Neural cell (in vitro differentiated cells): ENCODE data around the gene PDGFB. TPM values are rescaled to one million over a fixed set of nuclear protein-coding genes. Genes with fewer than 3 reads are reported as not detected.

ENCODE experiments used
- H2AFZ ChIP-seq: fragments of 200-600, 300-800 bp; sonication (generic), shearing (Covaris generic); 2 replicates; pipeline ENCODE4 v1.6.0; 2014; ENCODE audit warnings: low read depth, mild to moderate bottlenecking, antibody characterized with exemption, low read length, moderate library complexity
- H3F3A ChIP-seq: fragments of 200-600 bp; shearing (Covaris generic); 2 replicates; pipeline ENCODE4 v1.6.1; 2016; ENCODE audit warnings: mild to moderate bottlenecking, moderate library complexity, mixed read lengths, antibody characterized with exemption, low read length; ENCODE audit not compliant: insufficient read depth, poor library complexity, severe bottlenecking
- H3K27ac ChIP-seq: fragments of 200-600, 300-800 bp; sonication (generic), shearing (Covaris generic); 2 replicates; pipeline ENCODE4 v1.5.1; 2014; ENCODE audit warnings: mild to moderate bottlenecking, low read length, moderate library complexity
- H3K27me3 ChIP-seq: fragments of 300-800, 200-600 bp; sonication (generic), shearing (Covaris generic); 2 replicates; pipeline ENCODE4 v1.6.0; 2014; ENCODE audit warnings: mild to moderate bottlenecking, low read depth, low read length, moderate library complexity; ENCODE audit not compliant: insufficient read depth
- H3K36me3 ChIP-seq: fragments of 300-800, 200-600 bp; sonication (generic), shearing (Covaris generic); 2 replicates; pipeline ENCODE4 v1.5.1; 2014; ENCODE audit warnings: mild to moderate bottlenecking, antibody characterized with exemption, low read length, moderate library complexity; ENCODE audit not compliant: insufficient read depth
- H3K4me2 ChIP-seq: fragments of 300-800, 200-600 bp; sonication (generic), shearing (Covaris generic); 2 replicates; pipeline ENCODE4 v1.6.0; 2014; ENCODE audit warnings: mild to moderate bottlenecking, low read length
- H3K4me3 ChIP-seq: fragments of 300-800, 200-600 bp; sonication (generic), shearing (Covaris generic); 2 replicates; pipeline ENCODE4 v1.5.1; 2014; ENCODE audit warnings: mild to moderate bottlenecking, low read length, moderate library complexity
- H3K79me2 ChIP-seq: fragments of 200-600 bp; shearing (Covaris generic); replicated peaks from 2 replicates; pipeline ENCODE4 v1.6.0; 2014; ENCODE audit warnings: mild to moderate bottlenecking, low read length, moderate library complexity; ENCODE audit not compliant: insufficient read depth
- H3K9ac ChIP-seq: fragments of 300-800, 200-600 bp; sonication (generic), shearing (Covaris generic); 2 replicates; pipeline ENCODE4 v1.6.1; 2016; ENCODE audit warnings: mild to moderate bottlenecking, low read length, mixed read lengths
- H3K9me2 ChIP-seq: fragments of 200-600 bp; shearing (Covaris generic); 2 replicates; pipeline ENCODE4 v1.6.1; 2016; ENCODE audit warnings: mild to moderate bottlenecking, low read length, mixed read lengths; ENCODE audit not compliant: insufficient read depth
- H3K9me3 ChIP-seq: fragments of 200-600, 300-800 bp; sonication (generic), shearing (Covaris generic); 2 replicates; pipeline ENCODE4 v1.6.1; 2016; ENCODE audit warnings: mild to moderate bottlenecking, mixed run types, low read length, moderate library complexity, mixed read lengths
- H4K20me1 ChIP-seq: fragments of 200-600 bp; shearing (Covaris generic); 2 replicates; pipeline ENCODE4 v1.6.1; 2016; ENCODE audit warnings: mild to moderate bottlenecking, mixed run types; ENCODE audit not compliant: insufficient read depth
- CTCF ChIP-seq: fragments of 450-650 bp; IDR thresholded peaks from 2 replicates; pipeline ENCODE4 v1.5.1; 2014; ENCODE audit warnings: antibody characterized with exemption, mild to moderate bottlenecking, moderate library complexity; ENCODE audit not compliant: poor library complexity, severe bottlenecking
- EP300 ChIP-seq: fragments of 450-650 bp; conservative IDR thresholded peaks from 2 replicates; pipeline ENCODE4 v1.6.1; 2014; ENCODE audit warnings: antibody characterized with exemption, mild to moderate bottlenecking, moderate library complexity; ENCODE audit not compliant: poor library complexity, severe bottlenecking
- EZH2 ChIP-seq: fragments of 200-600, 300-800 bp; shearing (Covaris generic), sonication (generic); IDR thresholded peaks from 2 replicates; pipeline ENCODE4 v1.6.1; 2014; ENCODE audit warnings: antibody characterized with exemption, low read length, borderline replicate concordance, mild to moderate bottlenecking; ENCODE audit not compliant: insufficient read depth, poor library complexity, severe bottlenecking
- MXI1 ChIP-seq: fragments of 450-650 bp; conservative IDR thresholded peaks from 2 replicates; pipeline ENCODE4 v1.6.1; 2014; ENCODE audit warnings: antibody characterized with exemption, mild to moderate bottlenecking; ENCODE audit not compliant: poor library complexity, severe bottlenecking
- POLR2AphosphoS5 ChIP-seq: IDR thresholded peaks from 2 replicates; pipeline ENCODE4 v1.6.1; 2012
- RAD21 ChIP-seq: fragments of 450-650 bp; conservative IDR thresholded peaks from 2 replicates; pipeline ENCODE4 v1.6.1; 2014; ENCODE audit warnings: antibody characterized with exemption, mild to moderate bottlenecking, moderate library complexity
- REST ChIP-seq: IDR thresholded peaks from 2 replicates; pipeline ENCODE4 v1.6.1; 2012; ENCODE audit warnings: borderline replicate concordance
- SMC3 ChIP-seq: fragments of 450-650 bp; conservative IDR thresholded peaks from 2 replicates; pipeline ENCODE4 v1.6.1; 2014; ENCODE audit warnings: antibody characterized with exemption, mild to moderate bottlenecking, moderate library complexity; ENCODE audit not compliant: poor library complexity
- TAF1 ChIP-seq: IDR thresholded peaks from 2 replicates; pipeline ENCODE4 v1.6.1; 2012; ENCODE audit warnings: low read depth
- polyA plus RNA-seq: library from polyadenylated mRNA; depleted of rRNA; stranded (reverse); fragments of >200 nt; gene quantifications from 2 replicates; pipeline ENCODE4 v1.2.3, GENCODE V29; 2014

PDGFB gene
- polyA plus RNA-seq, 1 donor from 2014 or later, result 0.61 TPM

GRCh38 chr22:39176714-39177455 is 67.9 kb downstream of the PDGFB start:
- Histone ChIP-seq H3K36me3 (no peaks in the 10 kb centered on the region), H4K20me1 (no peaks in the 10 kb centered on the region), H3K4me2 (no peak overlapping the region), H3K79me2 (no peaks in the 10 kb centered on the region), H3K9me2 (no peaks in the 10 kb centered on the region), H3K9ac (no peak overlapping the region), H2AFZ (no peak overlapping the region), H3K27ac (no peak overlapping the region), H3F3A (no peaks in the 10 kb centered on the region), H3K27me3 (no peaks in the 10 kb centered on the region), H3K4me3 (no peak overlapping the region), H3K9me3 (no peaks in the 10 kb centered on the region)
- TF ChIP-seq EZH2 (no peak), TAF1 (no peak), REST (no peak), SMC3 (no peak), RAD21 (no peak), CTCF (no peak), MXI1 (no peak), POLR2AphosphoS5 (no peak), EP300 (no peak)

- no peak overlapping the region for H3K27ac ChIP-seq
- no peak overlapping the region for H3K4me2 ChIP-seq
- no peak for TF ChIP-seq POLR2AphosphoS5
- no peak for TF ChIP-seq RAD21
- no peak for TF ChIP-seq MXI1
- no peak for TF ChIP-seq EP300
- TF ChIP-seq REST, result no peak
- TF ChIP-seq TAF1, result no peak
- no peak for TF ChIP-seq SMC3
- no peak for TF ChIP-seq CTCF
- no peak for TF ChIP-seq EZH2
- no peaks in the 10 kb centered on the region for H3K9me3 ChIP-seq
- no peaks in the 10 kb centered on the region for H3K36me3 ChIP-seq
- no peak overlapping the region for H3K4me3 ChIP-seq
- no peak overlapping the region for H3K9ac ChIP-seq
- H3K79me2 ChIP-seq, result no peaks in the 10 kb centered on the region
- no peaks in the 10 kb centered on the region for H4K20me1 ChIP-seq
- no peaks in the 10 kb centered on the region for H3K9me2 ChIP-seq
- no peaks in the 10 kb centered on the region for H3K27me3 ChIP-seq
- H3F3A ChIP-seq, result no peaks in the 10 kb centered on the region
- no peak overlapping the region for H2AFZ ChIP-seq
Measured at GRCh38 chr22:39176143-39176713, 68.6 kb downstream of the PDGFB start.
